ENCODE data around the gene PITPNB.

Gene PITPNB

GRCh38 chr22:27919222-27919941 lies at the start of gene PITPNB:
Gene PITPNB, minus strand, starts transcription at chr22:27919256. Its CDS starts 65 bp downstream, at chr22:27919191.
- H3K36me3 ChIP-seq (ENCODE audit: insufficient read depth, low read depth, low read length): peaks cover 29% of the 10 kb centered on the region
- H3K27ac ChIP-seq (ENCODE audit: low read length): peak within 1 kb of the TSS; percentile 89
- H3K4me3 ChIP-seq (ENCODE audit: low read length): peak within 1 kb of the TSS; percentile 98

GRCh38 chr22:27966168-27967064 lies 47.4 kb upstream of the PITPNB start:
- H3K4me1 ChIP-seq (ENCODE audit: insufficient read depth, low read length): no peaks in the 10 kb centered on the region; the same call in 1 of the 2 replicates

More at GRCh38 chr22:27919222-27919941, at the start of gene PITPNB:
- Histone ChIP-seq H3K4me1 (ENCODE audit: insufficient read depth, low read length) (peaks cover 22% of the 10 kb centered on the region), H3K9me3 (ENCODE audit: insufficient read depth, low read depth, low read length) (no peaks in the 10 kb centered on the region), H3K9ac (ENCODE audit: low read depth, low read length) (peak within 1 kb of the TSS; percentile 98), H3K27me3 (ENCODE audit: insufficient read depth, low read length) (no peaks in the 10 kb centered on the region)

GRCh38 chr22:27962268-27963044 lies 43.4 kb upstream of the PITPNB start:
- Histone ChIP-seq H3K27me3 (ENCODE audit: insufficient read depth, low read length) (no peaks in the 10 kb centered on the region), H3K27ac (ENCODE audit: low read length) (no peak overlapping the region), H3K4me3 (ENCODE audit: low read length) (no peak overlapping the region), H3K4me1 (ENCODE audit: insufficient read depth, low read length) (peaks cover 11% of the 10 kb centered on the region), H3K9me3 (ENCODE audit: insufficient read depth, low read depth, low read length) (no peaks in the 10 kb centered on the region), H3K9ac (ENCODE audit: low read depth, low read length) (no peak overlapping the region), H3K36me3 (ENCODE audit: insufficient read depth, low read depth, low read length) (no peaks in the 10 kb centered on the region)

More at GRCh38 chr22:27966168-27967064, 47.4 kb upstream of the PITPNB start:
- no peak overlapping the region for H3K9ac ChIP-seq (ENCODE audit: low read depth, low read length)
- H3K27ac ChIP-seq (ENCODE audit: low read length): no peak overlapping the region
- no peaks in the 10 kb centered on the region for H3K27me3 ChIP-seq (ENCODE audit: insufficient read depth, low read length)
- peaks cover 9% of the 10 kb centered on the region; the same call in 1 of the 2 replicates for H3K9me3 ChIP-seq (ENCODE audit: insufficient read depth, low read depth, low read length)
- H3K4me3 ChIP-seq (ENCODE audit: low read length): no peak overlapping the region
- H3K36me3 ChIP-seq (ENCODE audit: insufficient read depth, low read depth, low read length): no peaks in the 10 kb centered on the region

GRCh38 chr22:27961680-27962079 lies 42.6 kb upstream of the PITPNB start:
- no peak overlapping the region for H3K27ac ChIP-seq (ENCODE audit: low read length)
- H3K9ac ChIP-seq (ENCODE audit: low read depth, low read length): no peak overlapping the region

GRCh38 chr22:27961182-27961581 lies 42.1 kb upstream of the PITPNB start:
- Histone ChIP-seq H3K4me1 (ENCODE audit: insufficient read depth, low read length) (peaks cover 11% of the 10 kb centered on the region), H3K27me3 (ENCODE audit: insufficient read depth, low read length) (no peaks in the 10 kb centered on the region), H3K36me3 (ENCODE audit: insufficient read depth, low read depth, low read length) (no peaks in the 10 kb centered on the region), H3K4me3 (ENCODE audit: low read length) (no peak overlapping the region), H3K9me3 (ENCODE audit: insufficient read depth, low read depth, low read length) (no peaks in the 10 kb centered on the region; the same call in 1 of the 2 replicates), H3K9ac (ENCODE audit: low read depth, low read length) (no peak overlapping the region), H3K27ac (ENCODE audit: low read length) (no peak overlapping the region)

More at GRCh38 chr22:27961680-27962079, 42.6 kb upstream of the PITPNB start:
- Histone ChIP-seq H3K4me1 (ENCODE audit: insufficient read depth, low read length) (peaks cover 11% of the 10 kb centered on the region), H3K27me3 (ENCODE audit: insufficient read depth, low read length) (no peaks in the 10 kb centered on the region), H3K4me3 (ENCODE audit: low read length) (no peak overlapping the region), H3K9me3 (ENCODE audit: insufficient read depth, low read depth, low read length) (no peaks in the 10 kb centered on the region; the same call in 1 of the 2 replicates), H3K36me3 (ENCODE audit: insufficient read depth, low read depth, low read length) (no peaks in the 10 kb centered on the region)

GRCh38 chr22:27959335-27960090 lies 40.5 kb upstream of the PITPNB start:
- no peak overlapping the region for H3K27ac ChIP-seq (ENCODE audit: low read length)
- no peaks in the 10 kb centered on the region; the same call in 1 of the 2 replicates for H3K9me3 ChIP-seq (ENCODE audit: insufficient read depth, low read depth, low read length)
- H3K9ac ChIP-seq (ENCODE audit: low read depth, low read length): no peak overlapping the region
- no peaks in the 10 kb centered on the region for H3K36me3 ChIP-seq (ENCODE audit: insufficient read depth, low read depth, low read length)
- no peaks in the 10 kb centered on the region for H3K27me3 ChIP-seq (ENCODE audit: insufficient read depth, low read length)
- H3K4me3 ChIP-seq (ENCODE audit: low read length): no peak overlapping the region
- peaks cover 11% of the 10 kb centered on the region for H3K4me1 ChIP-seq (ENCODE audit: insufficient read depth, low read length)

- Histone ChIP-seq H3K9ac (ENCODE audit: low read depth, low read length) (no peak overlapping the region), H3K36me3 (ENCODE audit: insufficient read depth, low read depth, low read length) (no peaks in the 10 kb centered on the region), H3K9me3 (ENCODE audit: insufficient read depth, low read depth, low read length) (no peaks in the 10 kb centered on the region; the same call in 1 of the 2 replicates), H3K4me1 (ENCODE audit: insufficient read depth, low read length) (no peaks in the 10 kb centered on the region), H3K27ac (ENCODE audit: low read length) (no peak overlapping the region), H3K27me3 (ENCODE audit: insufficient read depth, low read length) (no peaks in the 10 kb centered on the region), H3K4me3 (ENCODE audit: low read length) (no peak overlapping the region)
Measured at GRCh38 chr22:27952779-27953178, 33.7 kb upstream of the PITPNB start.

- no peak overlapping the region for H3K4me3 ChIP-seq (ENCODE audit: low read length)
- no peak overlapping the region for H3K27ac ChIP-seq (ENCODE audit: low read length)
- H3K27me3 ChIP-seq (ENCODE audit: insufficient read depth, low read length): no peaks in the 10 kb centered on the region
- no peaks in the 10 kb centered on the region; the same call in 1 of the 2 replicates for H3K9me3 ChIP-seq (ENCODE audit: insufficient read depth, low read depth, low read length)
- H3K4me1 ChIP-seq (ENCODE audit: insufficient read depth, low read length): no peaks in the 10 kb centered on the region
- no peaks in the 10 kb centered on the region for H3K36me3 ChIP-seq (ENCODE audit: insufficient read depth, low read depth, low read length)
- no peak overlapping the region for H3K9ac ChIP-seq (ENCODE audit: low read depth, low read length)
Measured at GRCh38 chr22:27952091-27952490, 33.0 kb upstream of the PITPNB start.

GRCh38 chr22:27949421-27949820 lies 30.4 kb upstream of the PITPNB start:
- no peaks in the 10 kb centered on the region for H3K36me3 ChIP-seq (ENCODE audit: insufficient read depth, low read depth, low read length)
- no peak overlapping the region for H3K27ac ChIP-seq (ENCODE audit: low read length)
- H3K4me1 ChIP-seq (ENCODE audit: insufficient read depth, low read length): no peaks in the 10 kb centered on the region
- no peak overlapping the region for H3K9ac ChIP-seq (ENCODE audit: low read depth, low read length)
- H3K4me3 ChIP-seq (ENCODE audit: low read length): no peak overlapping the region
- no peaks in the 10 kb centered on the region for H3K27me3 ChIP-seq (ENCODE audit: insufficient read depth, low read length)
- no peaks in the 10 kb centered on the region for H3K9me3 ChIP-seq (ENCODE audit: insufficient read depth, low read depth, low read length)

- Histone ChIP-seq H3K27me3 (ENCODE audit: insufficient read depth, low read length) (no peaks in the 10 kb centered on the region), H3K9me3 (ENCODE audit: insufficient read depth, low read depth, low read length) (no peaks in the 10 kb centered on the region), H3K9ac (ENCODE audit: low read depth, low read length) (no peak overlapping the region)
Measured at GRCh38 chr22:27948569-27948968, 29.5 kb upstream of the PITPNB start.

More at GRCh38 chr22:27948569-27948968, 29.5 kb upstream of the PITPNB start:
- H3K4me3 ChIP-seq (ENCODE audit: low read length): no peak overlapping the region
- no peaks in the 10 kb centered on the region for H3K4me1 ChIP-seq (ENCODE audit: insufficient read depth, low read length)
- H3K27ac ChIP-seq (ENCODE audit: low read length): no peak overlapping the region
- H3K36me3 ChIP-seq (ENCODE audit: insufficient read depth, low read depth, low read length): no peaks in the 10 kb centered on the region

Measured in iPS-20b (cell line).